Measurements from ENCODE around the gene SCAMP4. TPM values are rescaled to one million over a fixed set of nuclear protein-coding genes. Genes with fewer than 3 reads are reported as not detected.
A peak's percentile ranks its signal among the peaks of the same experiment; 100 is the strongest.

The SCAMP4 gene
- total and polyA plus RNA-seq, 2 of the 13 experiments (the other 11 are each of a cell fraction or from before 2014, with no cell fraction given) = 10.7 to 13.7 TPM

GRCh38 chr19:1905110-1905862 is at the start of gene SCAMP4, which contains the start of gene ADAT3 (continued):
- TF ChIP-seq ZSCAN5A (CRISPR knock-in tag; IDR thresholded peaks at IDR 0.05; ENCODE audit: borderline replicate concordance) (no peak), RELA (CRISPR knock-in tag; IDR thresholded peaks at IDR 0.05) (no peak), TCF12 (IDR thresholded peaks at IDR 0.05) (no peak), TCF12 (CRISPR knock-in tag; IDR thresholded peaks at IDR 0.05) (no peak), REL (CRISPR knock-in tag; conservative IDR thresholded peaks at IDR 0.05) (no peak), SALL2 (CRISPR knock-in tag; IDR thresholded peaks at IDR 0.05) (peak; percentile 78), NKX3-1 (CRISPR knock-in tag; IDR thresholded peaks at IDR 0.05) (no peak; the same call in 1 of the 2 replicates), CCDC6 (CRISPR knock-in tag; IDR thresholded peaks at IDR 0.05) (no peak), SKIL (CRISPR knock-in tag; IDR thresholded peaks at IDR 0.05; ENCODE audit: borderline replicate concordance) (no peak), BHLHE40 (IDR thresholded peaks at IDR 0.05; ENCODE audit: low read length) (peak; percentile 84), ZNF530 (CRISPR knock-in tag; IDR thresholded peaks at IDR 0.05; ENCODE audit: low read depth) (no peak), MXD1 (CRISPR knock-in tag; IDR thresholded peaks at IDR 0.05) (no peak; the same call in 1 of the 2 replicates), ATF5 (CRISPR knock-in tag; IDR thresholded peaks at IDR 0.05; ENCODE audit: low read depth) (no peak), MTF2 (CRISPR knock-in tag; IDR thresholded peaks at IDR 0.05; ENCODE audit: borderline replicate concordance) (no peak), MTF1 (CRISPR knock-in tag; IDR thresholded peaks at IDR 0.05) (no peak), ZNF790 (CRISPR knock-in tag; IDR thresholded peaks at IDR 0.05; ENCODE audit: borderline replicate concordance) (peak; percentile 42; the same call in 1 of the 2 replicates), ZNF335 (CRISPR knock-in tag; IDR thresholded peaks at IDR 0.05) (peak; percentile 68; the same call in 1 of the 2 replicates), ZSCAN25 (CRISPR knock-in tag; IDR thresholded peaks at IDR 0.05) (0 out of 2 replicates have a peak, but pooled peaks have one; percentile 14), ARHGAP35 (CRISPR knock-in tag; IDR thresholded peaks at IDR 0.05; ENCODE audit: borderline replicate concordance) (no peak), ZNF484 (CRISPR knock-in tag; IDR thresholded peaks at IDR 0.05; ENCODE audit: borderline replicate concordance, low read depth) (no peak), ZBTB8A (CRISPR knock-in tag; IDR thresholded peaks at IDR 0.05; ENCODE audit: borderline replicate concordance, low read depth) (no peak), GABPA (IDR thresholded peaks at IDR 0.05; ENCODE audit: low read depth, low read length) (peak; percentile 83), GABPA (CRISPR knock-in tag; IDR thresholded peaks at IDR 0.05; ENCODE audit: low read depth) (peak; percentile 92), E2F2 (CRISPR knock-in tag; IDR thresholded peaks at IDR 0.05; ENCODE audit: borderline replicate concordance) (peak; percentile 13; the same call in 1 of the 2 replicates)

All from HepG2 (cell line).